ENCODE measurements around the gene DAP. TPM values are rescaled to one million over a fixed set of nuclear protein-coding genes. Genes with fewer than 3 reads are reported as not detected.

DAP gene
- total RNA-seq, 1 experiment from 2014 or later, result 77.6 TPM

GRCh38 chr5:10727861-10728260 lies 33.2 kb downstream of the DAP start:
- ChIA-PET POLR2A (no interaction called here), CTCF (no interaction called here)
- Histone ChIP-seq H3K4me3 (ENCODE audit: low read depth, low read length) (no peak overlapping the region), H3K4me1 (no peaks in the 10 kb centered on the region), H3K36me3 (ENCODE audit: control insufficient read depth, insufficient read depth, low read length) (no peaks in the 10 kb centered on the region; the same call in 1 of the 2 replicates), H3K27me3 (replicated peaks; ENCODE audit: control insufficient read depth, insufficient read depth, low read length) (no peaks in the 10 kb centered on the region), H3K9me3 (no peaks in the 10 kb centered on the region)
- intact Hi-C loops (cut with micrococcal nuclease; ENCODE audit: unreplicated experiment), result no loop called here
- no peak for TF ChIP-seq CTCF (IDR thresholded peaks at IDR 0.05; ENCODE audit: insufficient read depth in 1 of 2, low read depth in 1 of 2, low read length in 1 of 2, severe bottlenecking in 1 of 2, unreplicated experiment in 1 of 2)
- Mint-ChIP-seq H3K36me3 (ENCODE audit: insufficient read depth, unreplicated experiment) (peaks cover 7% of the 10 kb centered on the region), H3K4me1 (ENCODE audit: low read depth, unreplicated experiment) (peaks cover 6% of the 10 kb centered on the region), H3K27ac (ENCODE audit: unreplicated experiment) (no peak overlapping the region), H3K27me3 (ENCODE audit: insufficient read depth, unreplicated experiment) (no peaks in the 10 kb centered on the region), H3K4me3 (ENCODE audit: unreplicated experiment) (no peak overlapping the region), H3K9me3 (ENCODE audit: unreplicated experiment) (no peaks in the 10 kb centered on the region)
- DNase-seq, result no peak
- no TSS peak for BruUV-seq (replicated peaks)

DNA sequence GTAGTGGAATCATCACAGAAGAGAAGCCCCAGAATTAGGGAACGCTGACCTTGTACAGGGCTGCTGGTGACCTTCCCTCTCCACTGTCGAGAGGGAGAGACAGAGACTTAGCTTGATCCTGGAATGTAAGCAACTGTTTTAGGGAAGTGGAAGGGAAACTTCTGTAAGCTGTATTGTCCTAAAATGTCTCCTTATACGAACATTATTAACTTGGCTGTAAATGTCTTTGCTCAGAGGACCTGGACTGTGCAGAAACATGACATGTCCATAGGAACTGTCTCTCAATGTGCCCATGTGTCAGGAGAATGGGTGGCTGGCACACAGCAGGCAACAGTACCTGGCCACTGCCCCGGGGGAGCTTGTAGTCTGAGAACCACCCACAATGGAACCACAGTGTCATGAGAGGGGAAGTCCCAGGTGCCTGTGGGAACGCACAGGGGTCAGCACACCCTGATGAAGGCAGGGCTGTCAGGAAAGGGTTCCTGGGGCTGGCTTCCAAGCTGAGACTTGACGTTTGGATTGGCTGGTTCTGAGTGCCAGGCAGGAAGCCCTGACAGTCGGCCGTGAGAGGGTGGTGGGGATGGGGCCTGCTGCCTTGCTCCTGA lies 34.0 kb downstream of the DAP start:
- Mint-ChIP-seq H3K4me3 (ENCODE audit: unreplicated experiment) (no peak overlapping the region), H3K36me3 (ENCODE audit: insufficient read depth, unreplicated experiment) (peaks cover 2% of the 10 kb centered on the region), H3K27ac (ENCODE audit: unreplicated experiment) (no peak overlapping the region), H3K9me3 (ENCODE audit: unreplicated experiment) (no peaks in the 10 kb centered on the region), H3K27me3 (ENCODE audit: insufficient read depth, unreplicated experiment) (no peaks in the 10 kb centered on the region), H3K4me1 (ENCODE audit: low read depth, unreplicated experiment) (peaks cover 6% of the 10 kb centered on the region)
- no peak overlapping the region for H3K4me3 ChIP-seq (ENCODE audit: low read depth, low read length)
- no peak for DNase-seq
- no peaks in the 10 kb centered on the region for H3K9me3 ChIP-seq
- no peaks in the 10 kb centered on the region; the same call in 1 of the 2 replicates for H3K36me3 ChIP-seq (ENCODE audit: control insufficient read depth, insufficient read depth, low read length)
- no peak for TF ChIP-seq CTCF (IDR thresholded peaks at IDR 0.05; ENCODE audit: insufficient read depth in 1 of 2, low read depth in 1 of 2, low read length in 1 of 2, severe bottlenecking in 1 of 2, unreplicated experiment in 1 of 2)
- intact Hi-C loops (cut with micrococcal nuclease; ENCODE audit: unreplicated experiment), result no loop called here
- BruUV-seq (replicated peaks), result no TSS peak
- POLR2A ChIA-PET, result no interaction called here
- CTCF ChIA-PET, result no interaction called here
- no peaks in the 10 kb centered on the region for H3K27me3 ChIP-seq (replicated peaks; ENCODE audit: control insufficient read depth, insufficient read depth, low read length)
- H3K4me1 ChIP-seq, result no peaks in the 10 kb centered on the region

GRCh38 chr5:10726179-10726912 lies 34.7 kb downstream of the DAP start:
- Histone ChIP-seq H3K9me3 (no peaks in the 10 kb centered on the region), H3K36me3 (ENCODE audit: control insufficient read depth, insufficient read depth, low read length) (no peaks in the 10 kb centered on the region; the same call in 1 of the 2 replicates), H3K4me1 (no peaks in the 10 kb centered on the region), H3K4me3 (ENCODE audit: low read depth, low read length) (no peak overlapping the region), H3K27me3 (replicated peaks; ENCODE audit: control insufficient read depth, insufficient read depth, low read length) (no peaks in the 10 kb centered on the region)
- BruUV-seq (replicated peaks), result no TSS peak
- H3K9me3 Mint-ChIP-seq (ENCODE audit: unreplicated experiment), result no peaks in the 10 kb centered on the region
- H3K4me3 Mint-ChIP-seq (ENCODE audit: unreplicated experiment), result no peak overlapping the region
- no peak overlapping the region for H3K27ac Mint-ChIP-seq (ENCODE audit: unreplicated experiment)
- no peaks in the 10 kb centered on the region for H3K27me3 Mint-ChIP-seq (ENCODE audit: insufficient read depth, unreplicated experiment)
- TF ChIP-seq CTCF (IDR thresholded peaks at IDR 0.05; ENCODE audit: insufficient read depth in 1 of 2, low read depth in 1 of 2, low read length in 1 of 2, severe bottlenecking in 1 of 2, unreplicated experiment in 1 of 2), result no peak
- H3K4me1 Mint-ChIP-seq (ENCODE audit: low read depth, unreplicated experiment), result peaks cover 6% of the 10 kb centered on the region
- no peak for DNase-seq
- POLR2A ChIA-PET, result no interaction called here
- intact Hi-C loops (cut with micrococcal nuclease; ENCODE audit: unreplicated experiment), result no loop called here
- H3K36me3 Mint-ChIP-seq (ENCODE audit: insufficient read depth, unreplicated experiment), result no peaks in the 10 kb centered on the region
- CTCF ChIA-PET, result no interaction called here

Data from Caco-2 (cell line).